Endothelial cell of umbilical vein (primary cell): ENCODE results near the gene HTT. TPM values are rescaled to one million over a fixed set of nuclear protein-coding genes. Genes with fewer than 3 reads are reported as not detected.

ENCODE experiments used
- BruUV-seq: library from RNA; stranded (reverse); fragments of 400-500 nt; replicated peaks from 2 replicates; lab custom pipeline; 2021; lab: Mats Ljungman, UMichigan
- CTCF ChIA-PET: fragments of 300-600, 350-600 bp; sonication (Branson Sonifier 250); formaldehyde crosslinking; loops from one replicate; lab custom pipeline; 2021; ENCODE audit warnings: antibody characterized with exemption, inconsistent platforms; lab: Charles Lee
- POLR2A ChIA-PET: fragments of 300-600, 350-600 bp; sonication (Branson Sonifier 250); formaldehyde crosslinking; loops from one replicate; lab custom pipeline; 2021; ENCODE audit warnings: antibody characterized with exemption, inconsistent platforms; lab: Charles Lee
- DNase-seq: peaks from one replicate; pipeline ENCODE4 v3.0.0-alpha.2; 2011; ENCODE audit warnings: low read depth, low spot score
- FAIRE-seq: peaks from 2 replicates; lab custom pipeline; 2011; peaks lifted over from hg19 to GRCh38; lab: Jason Lieb, UNC
- H2AFZ ChIP-seq: 2 replicates; pipeline ENCODE4 v1.6.0; 2012; ENCODE audit warnings: low read depth, low read length, control low read depth, inconsistent platforms
- H3K27ac ChIP-seq: 2 replicates; pipeline ENCODE4 v1.5.1; 2011; ENCODE audit warnings: low read depth, mild to moderate bottlenecking, control low read depth, low read length, moderate library complexity; ENCODE audit not compliant: insufficient read depth
- H3K27me3 ChIP-seq, 2 experiments: 2 replicates each; pipeline versions ENCODE4 v1.6.0 to v1.6.1; 2011; ENCODE audit warnings: low read length in 2 of 2, mixed read lengths in 1 of 2; ENCODE audit not compliant: control insufficient read depth in 2 of 2, insufficient read depth in 2 of 2
- H3K36me3 ChIP-seq, 2 experiments: 2 replicates in 1 of 2; 3 replicates in 1 of 2; pipeline ENCODE4 v1.5.1; 2011; ENCODE audit warnings: low read length in 2 of 2, mild to moderate bottlenecking in 1 of 2, moderate library complexity in 1 of 2; ENCODE audit not compliant: control insufficient read depth in 2 of 2, insufficient read depth in 2 of 2; ENCODE audit errors: extremely low read depth in 1 of 2
- H3K4me1 ChIP-seq: 3 replicates; pipeline ENCODE4 v1.5.1; 2011; ENCODE audit warnings: mild to moderate bottlenecking, low read length; ENCODE audit not compliant: control insufficient read depth, insufficient read depth; ENCODE audit errors: extremely low read depth
- H3K4me2 ChIP-seq: 2 replicates; pipeline ENCODE4 v1.6.1; 2011; ENCODE audit warnings: low read length, control low read depth, mixed read lengths; ENCODE audit not compliant: insufficient read depth
- H3K4me3 ChIP-seq, 3 experiments: fragments of 200-600 bp in 1 of 3; sonication (generic), shearing (Covaris generic) in 1 of 3; replicated peaks in 1 of 3; 2 replicates each; pipeline ENCODE4 v1.5.1; 2011 to 2016; ENCODE audit warnings: control low read depth in 3 of 3, low read length in 3 of 3, mild to moderate bottlenecking in 2 of 3, inconsistent platforms in 1 of 3, low read depth in 1 of 3, moderate library complexity in 1 of 3; ENCODE audit not compliant: insufficient read depth in 1 of 3
- H3K79me2 ChIP-seq: 2 replicates; pipeline ENCODE4 v1.6.0; 2012; ENCODE audit warnings: low read length, inconsistent platforms; ENCODE audit not compliant: control insufficient read depth, insufficient read depth
- H3K9ac ChIP-seq: replicated peaks from 2 replicates; pipeline ENCODE3; 2011; ENCODE audit warnings: low read length, control low read depth; ENCODE audit not compliant: insufficient read depth; ENCODE audit errors: extremely low read depth
- H3K9me1 ChIP-seq: replicated peaks from 3 replicates; pipeline ENCODE4 v1.6.0; 2011; ENCODE audit warnings: mild to moderate bottlenecking, low read length; ENCODE audit not compliant: control insufficient read depth, insufficient read depth; ENCODE audit errors: extremely low read depth
- H3K9me3 ChIP-seq: replicated peaks from 2 replicates; pipeline ENCODE4 v1.5.1; 2012; ENCODE audit warnings: low read length, inconsistent platforms; ENCODE audit not compliant: control insufficient read depth, insufficient read depth
- H4K20me1 ChIP-seq: replicated peaks from 2 replicates; pipeline ENCODE3; 2011; ENCODE audit warnings: mild to moderate bottlenecking, low read length; ENCODE audit not compliant: control insufficient read depth, insufficient read depth; ENCODE audit errors: extremely low read depth
- CTCF ChIP-seq, 2 donors: IDR thresholded peaks; 1 replicate in 1 of 2; 2 replicates in 1 of 2; pipeline ENCODE4 v1.5.1; 2011; ENCODE audit warnings: low read length in 2 of 2, mild to moderate bottlenecking in 2 of 2, moderate library complexity in 2 of 2, control low read depth in 1 of 2, inconsistent platforms in 1 of 2, low read depth in 1 of 2; ENCODE audit not compliant: insufficient read depth in 1 of 2; ENCODE audit errors: extremely low read depth in 1 of 2
- EZH2 ChIP-seq: IDR thresholded peaks from 2 replicates; pipeline ENCODE4 v1.6.1; 2012; ENCODE audit warnings: borderline replicate concordance, low read depth, mild to moderate bottlenecking, moderate library complexity, low read length, inconsistent platforms; ENCODE audit not compliant: severe bottlenecking
- FOS ChIP-seq: IDR thresholded peaks from 2 replicates; pipeline ENCODE4 v1.6.1; 2011; ENCODE audit warnings: mild to moderate bottlenecking, low read length, moderate library complexity, borderline replicate concordance; ENCODE audit not compliant: insufficient read depth
- GATA2 ChIP-seq: IDR thresholded peaks from 2 replicates; pipeline ENCODE4 v1.7.0; 2011; ENCODE audit warnings: low read depth, mild to moderate bottlenecking, moderate library complexity, mixed read lengths, low read length; ENCODE audit not compliant: insufficient read length, insufficient read depth
- JUN ChIP-seq: IDR thresholded peaks from 2 replicates; pipeline ENCODE4 v1.6.1; 2011; ENCODE audit warnings: borderline replicate concordance, low read depth; ENCODE audit not compliant: insufficient read length, insufficient read depth
- MAX ChIP-seq: IDR thresholded peaks from 2 replicates; pipeline ENCODE4 v1.6.1; 2011; ENCODE audit not compliant: insufficient read depth, insufficient read length
- MYC ChIP-seq: IDR thresholded peaks from one replicate; pipeline ENCODE4 v1.6.1; 2011; ENCODE audit warnings: mild to moderate bottlenecking, low read depth, low read length
- POLR2A ChIP-seq: IDR thresholded peaks from 2 replicates; pipeline ENCODE4 v1.6.1; 2012; ENCODE audit warnings: low read depth, mild to moderate bottlenecking, control low read depth, low read length
- POLR2AphosphoS5 ChIP-seq: IDR thresholded peaks from 2 replicates; pipeline ENCODE4 v1.6.1; 2012; ENCODE audit warnings: low read depth, mild to moderate bottlenecking, control low read depth, low read length, moderate library complexity; ENCODE audit not compliant: insufficient read depth
- dilution Hi-C: fragments of 300-500 bp; cut with MboI; formaldehyde crosslinking; loops from one replicate; pipeline ENCODE4 v1.15.0; 2019; ENCODE audit warnings: low sequenced_read_pairs; ENCODE audit not compliant: extremely low pct_ligation_motif_present
- intact Hi-C: fragments of 100-400 bp; cut with micrococcal nuclease; formaldehyde crosslinking; loops from one replicate; pipeline ENCODE4 v1.10.0; 2022
- polyA plus RNA-seq, 4 experiments: library from polyadenylated mRNA; depleted of rRNA in 3 of 4; stranded (reverse) in 3 of 4; unstranded in 1 of 4; fragments of >200 nt; gene quantifications; 2 replicates each; pipeline versions ENCODE4 v1.2.1 to v1.2.3, GENCODE V29; 2011 to 2012; ENCODE audit warnings: missing spikeins in 1 of 4
- total RNA-seq: library from RNA; stranded (reverse); gene quantifications from 2 replicates; pipeline ENCODE4 v1.2.3, GENCODE V29; 2021

Gene HTT
- total and polyA plus RNA-seq, 2 donors (not counting 3 experiments of a cell fraction or from before 2014, with no cell fraction given): 15.7 to 61.2 TPM

- POLR2A ChIA-PET: no interaction called here
These were observed 3.6 kb upstream of the HTT start for GRCh38 chr4:3070709-3071500.

More at GRCh38 chr4:3070709-3071500, 3.6 kb upstream of the HTT start:
- Histone ChIP-seq H2AFZ (no peak overlapping the region), H3K79me2 (peaks cover 4% of the 10 kb centered on the region), H3K9me3 (no peaks in the 10 kb centered on the region), H3K9me1 (no peaks in the 10 kb centered on the region), H3K36me3 (no peaks in the 10 kb centered on the region), H3K4me1 (peaks cover 6% of the 10 kb centered on the region), H3K27me3 (no peaks in the 10 kb centered on the region), H3K4me3 (no peak overlapping the region), H3K27ac (no peak overlapping the region), H3K4me2 (no peak overlapping the region), H4K20me1 (peaks cover 2% of the 10 kb centered on the region), H3K9ac (no peak overlapping the region)
- CTCF ChIA-PET: no interaction called here
- TF ChIP-seq FOS: no peak
- no peak for TF ChIP-seq MAX
- TF ChIP-seq GATA2: no peak
- no peak for TF ChIP-seq CTCF (IDR thresholded peaks at IDR 0.05; ENCODE audit: extremely low read depth in 1 of 2, insufficient read depth in 1 of 2, low read depth in 1 of 2, low read length in 2 of 2)
- no peak for TF ChIP-seq POLR2AphosphoS5
- TF ChIP-seq JUN: no peak
- no peak for TF ChIP-seq EZH2
- TF ChIP-seq MYC: no peak
- TF ChIP-seq POLR2A: no peak
- BruUV-seq: no TSS peak
- FAIRE-seq: no peak
- intact Hi-C loops (loop anchor here (5.0 kb wide), 1 partner anchor 221 kb away; the partner anchor contains the start of gene RGS12), dilution Hi-C loops (no loop called here)
- no peak for DNase-seq
